Measurements from ENCODE around the gene PIK3R5. TPM values are rescaled to one million over a fixed set of nuclear protein-coding genes. Genes with fewer than 3 reads are reported as not detected.
"Not testable (repeated sequence)": the region's sequence is repeated elsewhere in the genome, so short reads cannot be mapped to it uniquely, and the experiment has no call there.

PIK3R5 gene
- total RNA-seq, 4 donors from 2014 or later = 1.6 to 12.0 (median 8.4) TPM

DNA sequence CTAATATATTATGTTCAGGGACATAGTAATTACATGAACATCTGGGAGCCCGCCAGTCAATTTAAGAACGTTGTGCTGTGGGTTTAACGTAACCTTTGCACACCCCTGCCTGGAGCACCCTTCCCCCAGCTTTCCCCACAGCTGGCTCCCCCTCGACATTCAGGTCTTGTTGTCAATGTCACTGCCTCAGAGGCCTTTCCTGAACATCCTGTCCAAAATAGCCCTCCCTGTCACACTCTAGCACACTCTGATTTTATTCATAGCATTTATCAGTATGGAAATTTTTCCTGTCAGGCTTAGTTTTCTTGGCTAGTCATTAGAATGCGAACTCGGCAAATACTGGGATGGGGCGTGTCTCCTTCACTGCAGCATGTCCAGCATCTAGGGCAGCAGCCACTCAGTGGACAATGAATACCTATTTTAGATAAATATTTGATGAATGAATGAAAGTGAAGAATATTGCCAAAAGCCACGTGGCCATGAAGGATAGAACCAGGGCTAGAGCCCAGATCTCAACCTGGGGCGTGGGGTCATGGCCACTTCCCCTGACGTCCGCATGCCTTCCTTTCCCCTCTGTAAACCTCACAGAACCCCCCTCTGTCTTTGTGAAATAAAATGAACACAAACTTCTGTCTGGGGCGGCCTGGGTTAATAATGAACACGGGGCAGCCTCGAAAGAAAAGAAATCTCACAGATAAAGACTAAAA, 108.5 kb downstream of the PIK3R5 start:
- TF ChIP-seq POLR2A (IDR thresholded peaks at IDR 0.05) = no peak
- TF ChIP-seq, protein P1, sequence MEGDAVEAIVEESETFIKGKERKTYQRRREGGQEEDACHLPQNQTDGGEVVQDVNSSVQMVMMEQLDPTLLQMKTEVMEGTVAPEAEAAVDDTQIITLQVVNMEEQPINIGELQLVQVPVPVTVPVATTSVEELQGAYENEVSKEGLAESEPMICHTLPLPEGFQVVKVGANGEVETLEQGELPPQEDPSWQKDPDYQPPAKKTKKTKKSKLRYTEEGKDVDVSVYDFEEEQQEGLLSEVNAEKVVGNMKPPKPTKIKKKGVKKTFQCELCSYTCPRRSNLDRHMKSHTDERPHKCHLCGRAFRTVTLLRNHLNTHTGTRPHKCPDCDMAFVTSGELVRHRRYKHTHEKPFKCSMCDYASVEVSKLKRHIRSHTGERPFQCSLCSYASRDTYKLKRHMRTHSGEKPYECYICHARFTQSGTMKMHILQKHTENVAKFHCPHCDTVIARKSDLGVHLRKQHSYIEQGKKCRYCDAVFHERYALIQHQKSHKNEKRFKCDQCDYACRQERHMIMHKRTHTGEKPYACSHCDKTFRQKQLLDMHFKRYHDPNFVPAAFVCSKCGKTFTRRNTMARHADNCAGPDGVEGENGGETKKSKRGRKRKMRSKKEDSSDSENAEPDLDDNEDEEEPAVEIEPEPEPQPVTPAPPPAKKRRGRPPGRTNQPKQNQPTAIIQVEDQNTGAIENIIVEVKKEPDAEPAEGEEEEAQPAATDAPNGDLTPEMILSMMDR (IDR thresholded peaks at IDR 0.05) = no peak
- Histone ChIP-seq H3K27me3 (no peaks in the 10 kb centered on the region), H3K9me3 (no peaks in the 10 kb centered on the region), H3K27ac (no peak overlapping the region), H3K4me3 (no peak overlapping the region), H3K4me1 (no peaks in the 10 kb centered on the region), H3K36me3 (no peaks in the 10 kb centered on the region)
- DNase-seq = no peak
- intact Hi-C loops (cut with DNase I; ENCODE audit: low total_unique reads) = no loop called here

DNA sequence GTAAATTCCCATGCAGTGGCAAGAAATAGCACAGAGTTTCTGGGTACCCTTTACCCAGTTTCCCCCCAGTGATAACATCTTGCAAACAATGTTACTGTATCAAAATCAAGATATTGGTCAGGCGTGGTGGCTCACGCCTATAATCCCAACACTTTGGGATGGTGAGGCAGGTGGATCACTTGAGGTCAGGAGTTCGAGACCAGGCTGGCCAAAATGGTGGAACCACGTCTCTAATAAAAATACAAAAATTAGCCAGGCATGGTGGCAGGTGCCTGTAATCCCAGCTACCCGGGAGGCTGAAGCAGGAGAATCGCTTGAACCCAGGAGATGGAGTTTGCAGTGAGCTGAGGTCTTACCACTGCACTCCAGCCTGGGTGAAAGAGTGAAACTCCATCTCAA, 109.3 kb downstream of the PIK3R5 start:
- H3K4me3 ChIP-seq; DNase-seq; H3K4me1 ChIP-seq; H3K27ac ChIP-seq; H3K36me3 ChIP-seq; intact Hi-C loops (cut with DNase I; ENCODE audit: low total_unique reads); H3K9me3 ChIP-seq; H3K27me3 ChIP-seq: not testable (repeated sequence)

DNA sequence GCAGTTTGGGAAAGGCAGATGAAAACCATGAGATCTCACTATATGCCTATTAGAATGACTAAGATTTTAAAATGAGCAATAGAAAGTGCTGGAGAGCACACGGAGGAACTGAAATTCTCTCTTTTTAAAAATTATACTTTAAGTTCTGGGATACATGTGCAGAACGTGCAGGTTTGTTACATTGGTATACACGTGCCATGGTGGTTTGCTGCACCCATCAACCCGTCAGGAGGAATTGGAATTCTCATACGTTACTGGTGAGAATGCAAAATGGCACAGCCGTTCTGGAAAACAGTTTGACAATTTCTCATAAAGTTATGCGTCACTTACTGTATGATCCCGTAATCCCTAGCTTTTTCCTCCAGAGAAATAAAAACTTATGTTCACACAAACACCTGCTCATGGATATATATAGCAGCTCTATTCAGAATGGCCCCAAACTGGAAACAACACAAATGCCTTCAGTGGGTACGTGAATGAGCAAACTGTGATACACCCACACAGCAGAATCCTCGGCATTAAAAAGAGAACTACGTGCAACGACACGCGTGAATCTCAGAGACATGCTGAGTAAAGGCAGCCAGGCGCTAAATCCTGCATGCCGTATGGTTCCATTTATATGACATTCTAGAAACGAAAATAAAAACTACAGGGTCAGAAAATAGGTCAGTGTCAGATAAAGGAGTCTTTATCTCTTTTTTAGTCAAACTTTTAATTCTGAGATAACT, 109.9 kb downstream of the PIK3R5 start:
- TF ChIP-seq, protein P1 (IDR thresholded peaks at IDR 0.05) = no peak
- TF ChIP-seq POLR2A (IDR thresholded peaks at IDR 0.05) = no peak
- Histone ChIP-seq H3K27me3 (no peaks in the 10 kb centered on the region), H3K4me1 (no peaks in the 10 kb centered on the region), H3K9me3 (no peaks in the 10 kb centered on the region), H3K27ac (no peak overlapping the region), H3K4me3 (no peak overlapping the region), H3K36me3 (no peaks in the 10 kb centered on the region)
- intact Hi-C loops (cut with DNase I; ENCODE audit: low total_unique reads) = no loop called here
- DNase-seq = no peak

DNA sequence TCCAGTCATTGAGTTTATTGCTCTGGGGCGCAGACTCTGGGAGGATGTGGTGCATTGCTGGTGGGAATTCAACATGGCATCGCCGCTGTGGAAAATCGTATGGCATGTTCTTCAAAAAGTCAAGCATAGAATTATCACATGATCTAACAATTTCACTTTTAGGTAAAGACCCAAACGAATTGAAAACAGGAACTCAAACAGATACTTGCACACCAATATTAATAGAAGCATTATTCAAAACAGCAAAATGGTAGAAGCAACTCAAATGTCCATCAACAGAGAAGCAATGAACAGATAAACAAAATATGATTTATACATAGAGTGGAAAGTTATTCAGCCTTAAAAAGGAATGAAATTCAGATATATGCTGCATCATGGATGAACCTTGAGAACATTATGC, 113.9 kb downstream of the PIK3R5 start:
- H3K4me3 ChIP-seq = no peak overlapping the region
- intact Hi-C loops (cut with DNase I; ENCODE audit: low total_unique reads) = no loop called here
- H3K4me1 ChIP-seq = no peaks in the 10 kb centered on the region
- no peak for TF ChIP-seq POLR2A (IDR thresholded peaks at IDR 0.05)
- TF ChIP-seq, protein P1 (IDR thresholded peaks at IDR 0.05) = no peak
- H3K36me3 ChIP-seq = no peaks in the 10 kb centered on the region
- no peaks in the 10 kb centered on the region for H3K27me3 ChIP-seq
- DNase-seq = no peak
- H3K27ac ChIP-seq = no peak overlapping the region
- no peaks in the 10 kb centered on the region for H3K9me3 ChIP-seq

- Histone ChIP-seq H3K36me3 (no peaks in the 10 kb centered on the region), H3K4me3 (no peak overlapping the region), H3K27ac (no peak overlapping the region), H3K4me1 (no peaks in the 10 kb centered on the region), H3K27me3 (no peaks in the 10 kb centered on the region), H3K9me3 (no peaks in the 10 kb centered on the region)
- DNase-seq = no peak
- intact Hi-C loops (cut with DNase I; ENCODE audit: low total_unique reads) = no loop called here
- TF ChIP-seq POLR2A (IDR thresholded peaks at IDR 0.05) = no peak
Observed at GRCh38 chr17:8849311-8850041, 116.0 kb downstream of the PIK3R5 start.

DNA sequence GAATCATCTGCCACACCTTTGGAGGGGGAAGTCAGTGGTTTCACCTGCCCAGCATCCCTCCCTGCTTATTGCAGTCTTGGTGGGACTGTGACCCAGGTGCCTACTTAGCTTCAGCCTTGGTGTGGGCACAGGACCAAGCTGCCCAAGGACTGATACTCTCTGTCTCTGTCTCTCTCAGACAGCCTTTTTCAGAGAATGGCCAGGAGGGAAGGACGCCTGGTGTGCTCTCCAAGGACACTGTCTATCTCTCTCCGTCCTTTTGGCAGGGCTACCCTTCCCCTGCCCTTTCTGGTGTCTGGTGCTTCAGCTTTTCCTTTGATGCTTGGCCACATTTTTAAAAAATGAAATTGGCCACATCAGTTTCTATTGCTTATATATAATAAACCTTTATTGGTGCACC, 117.6 kb downstream of the PIK3R5 start:
- TF ChIP-seq, protein P1 (IDR thresholded peaks at IDR 0.05) = no peak
- TF ChIP-seq POLR2A (IDR thresholded peaks at IDR 0.05) = no peak

More for the DNA sequence above, 117.6 kb downstream of the PIK3R5 start:
- H3K4me1 ChIP-seq = no peaks in the 10 kb centered on the region
- H3K27ac ChIP-seq = no peak overlapping the region
- intact Hi-C loops (cut with DNase I; ENCODE audit: low total_unique reads) = no loop called here
- H3K36me3 ChIP-seq = no peaks in the 10 kb centered on the region
- H3K9me3 ChIP-seq = no peaks in the 10 kb centered on the region
- H3K4me3 ChIP-seq = no peak overlapping the region
- H3K27me3 ChIP-seq = no peaks in the 10 kb centered on the region
- DNase-seq = no peak
